SU-DHL-6 (cell line): ENCODE measurements around the gene ZSWIM3.

Experiments
- H2AFZ ChIP-seq: fragments of 200-600 bp; sonication (generic); 2 replicates; pipeline ENCODE4 v1.6.1; 2014; ENCODE audit warnings: low read depth, mild to moderate bottlenecking, moderate library complexity, mixed read lengths, antibody characterized with exemption, low read length; ENCODE audit not compliant: severe bottlenecking
- H3F3A ChIP-seq: fragments of 200-600 bp; shearing (Covaris generic); 2 replicates; pipeline ENCODE4 v1.6.0; 2016; ENCODE audit warnings: antibody characterized with exemption, mild to moderate bottlenecking; ENCODE audit not compliant: insufficient read depth
- H3K27ac ChIP-seq: fragments of 200-600 bp; sonication (generic); 2 replicates; pipeline ENCODE4 v1.5.1; 2016; ENCODE audit warnings: low read depth, mild to moderate bottlenecking, low read length, moderate library complexity, mixed read lengths
- H3K27me3 ChIP-seq: fragments of 200-600 bp; sonication (generic), shearing (Covaris generic); 2 replicates; pipeline ENCODE4 v1.6.0; 2014; ENCODE audit warnings: mild to moderate bottlenecking, low read length
- H3K36me3 ChIP-seq: fragments of 200-600 bp; sonication (generic); 2 replicates; pipeline ENCODE4 v1.6.1; 2014; ENCODE audit warnings: mild to moderate bottlenecking, low read length, mixed read lengths
- H3K4me2 ChIP-seq: fragments of 300-600, 200-600 bp; shearing (Covaris generic), sonication (generic); 2 replicates; pipeline ENCODE4 v1.6.0; 2014; ENCODE audit warnings: low read length, low read depth, mild to moderate bottlenecking; ENCODE audit not compliant: poor library complexity, severe bottlenecking
- H3K4me3 ChIP-seq: fragments of 200-600 bp; sonication (generic); 2 replicates; pipeline ENCODE4 v1.5.1; 2014; ENCODE audit warnings: antibody characterized with exemption, low read length, mild to moderate bottlenecking, mixed read lengths; ENCODE audit not compliant: insufficient read depth, poor library complexity, severe bottlenecking
- H3K79me2 ChIP-seq: fragments of 200-600 bp; sonication (generic); 2 replicates; pipeline ENCODE4 v1.6.1; 2014; ENCODE audit warnings: mild to moderate bottlenecking, low read length, moderate library complexity; ENCODE audit not compliant: insufficient read depth
- H3K9ac ChIP-seq: fragments of 200-600 bp; sonication (generic); 2 replicates; pipeline ENCODE4 v1.7.0; 2014; ENCODE audit warnings: mild to moderate bottlenecking, low read length
- H3K9me2 ChIP-seq: fragments of 200-600 bp; sonication (generic); replicated peaks from 2 replicates; pipeline ENCODE4 v1.6.1; 2014; ENCODE audit warnings: low read length; ENCODE audit not compliant: insufficient read depth
- H3K9me3 ChIP-seq: fragments of 200-600 bp; sonication (generic); 2 replicates; pipeline ENCODE4 v1.6.1; 2014; ENCODE audit warnings: low read length, mixed read lengths; ENCODE audit not compliant: insufficient read depth
- H4K20me1 ChIP-seq: fragments of 200-600 bp; sonication (generic); 2 replicates; pipeline ENCODE4 v1.6.1; 2014; ENCODE audit warnings: low read depth, mild to moderate bottlenecking, antibody characterized with exemption, low read length, moderate library complexity, mixed read lengths
- CTCF ChIP-seq: fragments of 200-600 bp; sonication (generic); IDR thresholded peaks from one replicate; pipeline ENCODE4 v1.5.1; 2017; ENCODE audit warnings: antibody characterized with exemption, mild to moderate bottlenecking, low read length, moderate library complexity; ENCODE audit not compliant: insufficient read depth, poor library complexity, severe bottlenecking
- EZH2phosphoT487 ChIP-seq: fragments of 200-600 bp; sonication (generic), shearing (Covaris generic); conservative IDR thresholded peaks from 2 replicates; pipeline ENCODE4 v1.6.1; 2018; ENCODE audit warnings: mild to moderate bottlenecking, antibody characterized with exemption, low read length, moderate library complexity, mixed read lengths

The ZSWIM3 gene

GRCh38 chr20:45833030-45833882, 24.2 kb upstream of the ZSWIM3 start, which contains the start of gene SNX21:
Gene SNX21, plus strand, starts transcription at chr20:45833799. Its CDS starts 121 bp downstream, at chr20:45833920.
- Histone ChIP-seq H3K9me3 (no peaks in the 10 kb centered on the region), H3K4me3 (no peak within 1 kb of the TSS), H3K9me2 (no peaks in the 10 kb centered on the region), H3K79me2 (no peaks in the 10 kb centered on the region), H3F3A (no peaks in the 10 kb centered on the region), H3K27ac (no peak within 1 kb of the TSS), H3K4me2 (no peak within 1 kb of the TSS), H4K20me1 (no peaks in the 10 kb centered on the region), H2AFZ (no peak within 1 kb of the TSS), H3K9ac (no peak within 1 kb of the TSS), H3K27me3 (no peaks in the 10 kb centered on the region), H3K36me3 (no peaks in the 10 kb centered on the region)
- TF ChIP-seq CTCF (no peak), EZH2phosphoT487 (no peak)

- no peak overlapping the region for H3K4me3 ChIP-seq
These were observed 23.3 kb upstream of the ZSWIM3 start for GRCh38 chr20:45833883-45834796.

DNA sequence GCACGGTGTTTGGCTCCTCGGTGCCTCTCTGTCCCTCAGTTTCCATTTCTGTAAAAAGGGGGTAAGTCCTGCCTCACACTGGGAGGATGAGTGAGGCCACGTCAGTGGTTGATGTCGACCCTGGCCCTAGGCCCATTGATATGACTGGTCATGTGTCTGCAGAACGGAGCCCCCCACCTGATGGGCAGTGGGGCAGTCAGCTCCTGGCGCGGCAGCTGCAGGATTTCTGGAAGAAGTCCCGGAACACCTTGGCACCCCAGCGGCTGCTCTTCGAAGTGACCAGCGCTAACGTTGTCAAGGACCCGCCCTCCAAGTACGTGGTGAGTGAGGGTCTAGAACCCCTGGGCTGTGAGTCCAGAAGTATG, 22.6 kb upstream of the ZSWIM3 start:
- no peak overlapping the region for H3K9ac ChIP-seq
- no peaks in the 10 kb centered on the region for H3K9me2 ChIP-seq
- no peak overlapping the region for H3K27ac ChIP-seq
- no peaks in the 10 kb centered on the region for H3K27me3 ChIP-seq
- no peak for TF ChIP-seq CTCF
- TF ChIP-seq EZH2phosphoT487 = no peak
- H3K4me3 ChIP-seq = no peak overlapping the region
- H3K4me2 ChIP-seq = no peak overlapping the region
- H3K36me3 ChIP-seq = no peaks in the 10 kb centered on the region
- H3F3A ChIP-seq = no peaks in the 10 kb centered on the region
- no peak overlapping the region for H2AFZ ChIP-seq
- no peaks in the 10 kb centered on the region for H3K79me2 ChIP-seq
- no peaks in the 10 kb centered on the region for H3K9me3 ChIP-seq
- no peaks in the 10 kb centered on the region for H4K20me1 ChIP-seq

More at GRCh38 chr20:45833883-45834796, 23.3 kb upstream of the ZSWIM3 start:
- no peak for TF ChIP-seq CTCF
- TF ChIP-seq EZH2phosphoT487 = no peak
- Histone ChIP-seq H3K9me3 (no peaks in the 10 kb centered on the region), H3K9ac (no peak overlapping the region), H3K79me2 (no peaks in the 10 kb centered on the region), H3F3A (no peaks in the 10 kb centered on the region), H2AFZ (no peak overlapping the region), H4K20me1 (no peaks in the 10 kb centered on the region), H3K27ac (no peak overlapping the region), H3K27me3 (no peaks in the 10 kb centered on the region), H3K9me2 (no peaks in the 10 kb centered on the region), H3K36me3 (no peaks in the 10 kb centered on the region), H3K4me2 (no peak overlapping the region)
